K562 (cell line): Measurements from ENCODE around the gene CLEC10A. TPM values are rescaled to one million over a fixed set of nuclear protein-coding genes. Genes with fewer than 3 reads are reported as not detected.

Source experiments
- CXXC5 ChIP-seq: fragments of 250-450 bp; sonication (Bioruptor Pico); IDR thresholded peaks from 2 replicates; pipeline ENCODE4 v1.8.0; 2022; ENCODE audit warnings: inconsistent platforms, mild to moderate bottlenecking, moderate library complexity
- FOXA3 ChIP-seq, 2 experiments: fragments of 450-650 bp in 1 of 2; sonication (generic) in 1 of 2; formaldehyde crosslinking; IDR thresholded peaks in 1 of 2; conservative IDR thresholded peaks in 1 of 2; 2 replicates each; pipeline versions ENCODE4 v1.4.0 to v1.8.0; 2020 to 2022; ENCODE audit warnings: mild to moderate bottlenecking in 2 of 2, missing genetic modification reagents in 1 of 2
- SLC30A9 ChIP-seq: fragments of 250-450 bp; sonication (Bioruptor Pico); IDR thresholded peaks from 2 replicates; pipeline ENCODE4 v1.8.0; 2022; ENCODE audit warnings: mild to moderate bottlenecking, moderate library complexity
- SMC3 ChIP-seq: conservative IDR thresholded peaks from 2 replicates; pipeline ENCODE4 v1.6.1; 2011; ENCODE audit warnings: low read depth, low read length, improper control_type of control experiment; ENCODE audit not compliant: insufficient read depth
- polyA plus RNA-seq, 8 experiments: library from polyadenylated mRNA; depleted of rRNA in 4 of 8; stranded (reverse) in 5 of 8; unstranded in 3 of 8; fragments of >200 nt; fragmentation: Nextera tagmentation in 2 of 8; fragmentation: Illumina TruSeq in 1 of 8; extraction: Ambion mirVana in 2 of 8; extraction: Trizol in 1 of 8; gene quantifications; 2 replicates each; pipeline versions ENCODE4 v1.2.1 to v1.2.3, GENCODE V29; 2011 to 2014; ENCODE audit warnings: inconsistent platforms in 1 of 8, missing spikeins in 1 of 8
- total RNA-seq, 7 experiments: library from RNA; depleted of rRNA in 6 of 7; stranded (reverse); fragments of >200 nt in 6 of 7; fragmentation: Illumina TruSeq in 2 of 7; extraction: Trizol in 2 of 7; gene quantifications; 2 replicates each; pipeline versions ENCODE4 v1.2.1 to v1.2.3, GENCODE V29; 2011 to 2021; ENCODE audit warnings: low replicate concordance in 1 of 7
- TF ChIP-seq, protein P1 (sequence below): sonication (generic); formaldehyde crosslinking; IDR thresholded peaks from 2 replicates; pipeline ENCODE4 v1.8.0; 2022; ENCODE audit warnings: missing genetic modification reagents, mild to moderate bottlenecking, moderate library complexity, borderline replicate concordance
- TF ChIP-seq, protein P2 (sequence below): fragments of 150-350 bp; conservative IDR thresholded peaks from 2 replicates; pipeline ENCODE4 v1.6.1; 2014; ENCODE audit warnings: low read length
- TF ChIP-seq, protein P3 (sequence below): IDR thresholded peaks from 2 replicates; pipeline ENCODE4 v1.6.1; 2016; ENCODE audit warnings: missing genetic modification characterization, missing compliant biosample characterization

The CLEC10A gene
- total and polyA plus RNA-seq, 9 of the 15 experiments (the other 6 are each of a cell fraction or from before 2014, with no cell fraction given), result 0.04 to 0.11 (median 0.05) TPM; not detected in 6

DNA sequence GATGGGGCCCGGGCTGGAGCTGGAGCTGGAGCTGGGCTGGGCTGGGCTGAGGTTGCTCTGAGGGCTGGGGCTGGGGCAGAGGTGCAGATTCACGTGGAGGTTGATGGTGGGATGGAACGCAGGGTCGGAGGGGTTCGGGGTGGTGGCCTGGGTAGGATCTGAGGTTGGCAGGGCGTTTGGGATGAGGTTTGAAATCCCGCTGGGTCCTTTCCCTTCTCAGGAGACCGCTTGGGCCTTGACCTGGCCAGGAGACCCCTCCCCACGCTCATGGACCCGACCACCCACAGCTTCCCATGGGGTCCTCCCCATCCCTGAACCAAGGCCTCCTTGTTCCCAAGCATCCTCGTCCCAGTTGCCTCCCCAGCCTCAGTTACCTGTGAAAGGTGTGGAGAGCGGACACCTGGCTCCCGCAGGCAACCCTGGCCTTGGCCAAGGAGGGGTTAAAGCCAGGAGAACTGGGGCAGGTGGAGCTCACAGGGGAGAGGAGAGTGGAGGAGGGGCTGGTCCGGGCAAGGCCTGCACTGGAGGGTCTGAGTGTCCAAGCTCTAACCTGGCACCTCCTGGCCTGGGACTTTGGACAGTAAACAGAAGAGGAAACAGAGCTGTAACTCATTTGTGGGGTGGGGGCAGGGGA lies 34.3 kb upstream of the CLEC10A start, which contains the start of gene ASGR2 (continued):
- TF ChIP-seq, protein P1, sequence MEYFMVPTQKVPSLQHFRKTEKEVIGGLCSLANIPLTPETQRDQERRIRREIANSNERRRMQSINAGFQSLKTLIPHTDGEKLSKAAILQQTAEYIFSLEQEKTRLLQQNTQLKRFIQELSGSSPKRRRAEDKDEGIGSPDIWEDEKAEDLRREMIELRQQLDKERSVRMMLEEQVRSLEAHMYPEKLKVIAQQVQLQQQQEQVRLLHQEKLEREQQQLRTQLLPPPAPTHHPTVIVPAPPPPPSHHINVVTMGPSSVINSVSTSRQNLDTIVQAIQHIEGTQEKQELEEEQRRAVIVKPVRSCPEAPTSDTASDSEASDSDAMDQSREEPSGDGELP (CRISPR knock-in tag), result no peak
- no peak for TF ChIP-seq CXXC5 (CRISPR knock-in tag)
- no peak for TF ChIP-seq SMC3
- TF ChIP-seq, protein P2, sequence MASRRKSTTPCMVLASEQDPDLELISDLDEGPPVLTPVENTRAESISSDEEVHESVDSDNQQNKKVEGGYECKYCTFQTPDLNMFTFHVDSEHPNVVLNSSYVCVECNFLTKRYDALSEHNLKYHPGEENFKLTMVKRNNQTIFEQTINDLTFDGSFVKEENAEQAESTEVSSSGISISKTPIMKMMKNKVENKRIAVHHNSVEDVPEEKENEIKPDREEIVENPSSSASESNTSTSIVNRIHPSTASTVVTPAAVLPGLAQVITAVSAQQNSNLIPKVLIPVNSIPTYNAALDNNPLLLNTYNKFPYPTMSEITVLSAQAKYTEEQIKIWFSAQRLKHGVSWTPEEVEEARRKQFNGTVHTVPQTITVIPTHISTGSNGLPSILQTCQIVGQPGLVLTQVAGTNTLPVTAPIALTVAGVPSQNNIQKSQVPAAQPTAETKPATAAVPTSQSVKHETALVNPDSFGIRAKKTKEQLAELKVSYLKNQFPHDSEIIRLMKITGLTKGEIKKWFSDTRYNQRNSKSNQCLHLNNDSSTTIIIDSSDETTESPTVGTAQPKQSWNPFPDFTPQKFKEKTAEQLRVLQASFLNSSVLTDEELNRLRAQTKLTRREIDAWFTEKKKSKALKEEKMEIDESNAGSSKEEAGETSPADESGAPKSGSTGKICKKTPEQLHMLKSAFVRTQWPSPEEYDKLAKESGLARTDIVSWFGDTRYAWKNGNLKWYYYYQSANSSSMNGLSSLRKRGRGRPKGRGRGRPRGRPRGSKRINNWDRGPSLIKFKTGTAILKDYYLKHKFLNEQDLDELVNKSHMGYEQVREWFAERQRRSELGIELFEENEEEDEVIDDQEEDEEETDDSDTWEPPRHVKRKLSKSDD, result no peak
- no peak for TF ChIP-seq FOXA3 (CRISPR knock-in tag; conservative IDR thresholded peaks at IDR 0.05 in 1 of 2, IDR thresholded peaks at IDR 0.05 in 1 of 2)
- TF ChIP-seq, protein P3, sequence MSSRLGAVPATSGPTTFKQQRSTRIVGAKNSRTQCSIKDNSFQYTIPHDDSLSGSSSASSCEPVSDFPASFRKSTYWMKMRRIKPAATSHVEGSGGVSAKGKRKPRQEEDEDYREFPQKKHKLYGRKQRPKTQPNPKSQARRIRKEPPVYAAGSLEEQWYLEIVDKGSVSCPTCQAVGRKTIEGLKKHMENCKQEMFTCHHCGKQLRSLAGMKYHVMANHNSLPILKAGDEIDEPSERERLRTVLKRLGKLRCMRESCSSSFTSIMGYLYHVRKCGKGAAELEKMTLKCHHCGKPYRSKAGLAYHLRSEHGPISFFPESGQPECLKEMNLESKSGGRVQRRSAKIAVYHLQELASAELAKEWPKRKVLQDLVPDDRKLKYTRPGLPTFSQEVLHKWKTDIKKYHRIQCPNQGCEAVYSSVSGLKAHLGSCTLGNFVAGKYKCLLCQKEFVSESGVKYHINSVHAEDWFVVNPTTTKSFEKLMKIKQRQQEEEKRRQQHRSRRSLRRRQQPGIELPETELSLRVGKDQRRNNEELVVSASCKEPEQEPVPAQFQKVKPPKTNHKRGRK, result no peak
- no peak for TF ChIP-seq SLC30A9
- TF ChIP-seq, all 486 proteins: peak for 0
